Keratinocyte (primary cell): ENCODE data around the gene WNT9B. TPM values are rescaled to one million over a fixed set of nuclear protein-coding genes. Genes with fewer than 3 reads are reported as not detected.

ENCODE experiments used
- DNase-seq: peaks from one replicate; pipeline ENCODE4 v3.0.0-alpha.2; 2011; ENCODE audit warnings: low read depth, missing footprints, low spot score
- FAIRE-seq: peaks from 2 replicates; lab custom pipeline; 2011; peaks lifted over from hg19 to GRCh38; lab: Jason Lieb, UNC
- H2AFZ ChIP-seq: 2 replicates; pipeline ENCODE4 v1.6.0; 2012; ENCODE audit warnings: low read length, control low read depth, inconsistent platforms; ENCODE audit not compliant: control insufficient read depth
- H3K27ac ChIP-seq: 2 replicates; pipeline ENCODE4 v1.5.1; 2011; ENCODE audit warnings: low read length; ENCODE audit not compliant: control insufficient read depth, insufficient read depth
- H3K27me3 ChIP-seq: 3 replicates; pipeline ENCODE4 v1.6.0; 2011; ENCODE audit warnings: low read length; ENCODE audit not compliant: control insufficient read depth, insufficient read depth; ENCODE audit errors: extremely low read depth
- H3K36me3 ChIP-seq, 2 experiments: 2 replicates in 1 of 2; 3 replicates in 1 of 2; pipeline ENCODE4 v1.5.1; 2011; ENCODE audit warnings: low read length in 2 of 2, mild to moderate bottlenecking in 1 of 2; ENCODE audit not compliant: control insufficient read depth in 2 of 2, insufficient read depth in 2 of 2; ENCODE audit errors: extremely low read depth in 1 of 2
- H3K4me1 ChIP-seq: 3 replicates; pipeline ENCODE4 v1.5.1; 2011; ENCODE audit warnings: low read length; ENCODE audit not compliant: control insufficient read depth, insufficient read depth; ENCODE audit errors: extremely low read depth
- H3K4me2 ChIP-seq: 3 replicates; pipeline ENCODE4 v1.6.0; 2011; ENCODE audit warnings: low read depth, low read length; ENCODE audit not compliant: control insufficient read depth, insufficient read depth; ENCODE audit errors: extremely low read depth
- H3K4me3 ChIP-seq, 3 experiments: fragments of 200-600 bp in 1 of 3; sonication (generic) in 1 of 3; 2 replicates in 2 of 3; 3 replicates in 1 of 3; pipeline ENCODE4 v1.5.1; 2011 to 2016; ENCODE audit warnings: low read length in 3 of 3, mild to moderate bottlenecking in 3 of 3, control low read depth in 2 of 3, inconsistent platforms in 1 of 3, low read depth in 1 of 3, mixed read lengths in 1 of 3, mixed run types in 1 of 3, moderate library complexity in 1 of 3; ENCODE audit not compliant: control insufficient read depth in 2 of 3, insufficient read depth in 2 of 3; ENCODE audit errors: extremely low read depth in 1 of 3
- H3K79me2 ChIP-seq: 2 replicates; pipeline ENCODE4 v1.6.0; 2012; ENCODE audit warnings: low read length; ENCODE audit not compliant: control insufficient read depth, insufficient read depth
- H3K9ac ChIP-seq: 3 replicates; pipeline ENCODE4 v1.6.0; 2011; ENCODE audit warnings: low read length; ENCODE audit not compliant: control insufficient read depth, insufficient read depth; ENCODE audit errors: extremely low read depth
- H3K9me1 ChIP-seq: 3 replicates; pipeline ENCODE4 v1.6.0; 2011; ENCODE audit warnings: low read length; ENCODE audit not compliant: control insufficient read depth, insufficient read depth; ENCODE audit errors: extremely low read depth
- H3K9me3 ChIP-seq: 2 replicates; pipeline ENCODE4 v1.5.1; 2012; ENCODE audit warnings: low read depth, low read length; ENCODE audit not compliant: control insufficient read depth
- H4K20me1 ChIP-seq: 3 replicates; pipeline ENCODE4 v1.6.0; 2011; ENCODE audit warnings: low read length; ENCODE audit not compliant: control insufficient read depth, insufficient read depth; ENCODE audit errors: extremely low read depth
- EZH2 ChIP-seq: IDR thresholded peaks from one replicate; pipeline ENCODE4 v1.6.1; 2012; ENCODE audit warnings: inconsistent platforms, mild to moderate bottlenecking, low read length, moderate library complexity
- dilution Hi-C: fragments of 300-500 bp; cut with MboI; formaldehyde crosslinking; loops from one replicate; pipeline ENCODE4 v1.7.0; 2020; ENCODE audit warnings: low sequenced_read_pairs; ENCODE audit not compliant: extremely low pct_ligation_motif_present
- polyA plus RNA-seq, 5 experiments: library from polyadenylated mRNA; depleted of rRNA in 3 of 5; stranded (reverse) in 3 of 5; stranded (forward) in 1 of 5; unstranded in 1 of 5; fragments of >200 nt; gene quantifications; 1 replicate in 1 of 5; 2 replicates in 3 of 5; 3 replicates in 1 of 5; pipeline versions ENCODE4 v1.2.1 to v1.2.3, GENCODE V29; 2011 to 2012; ENCODE audit warnings: missing spikeins in 2 of 5, low read depth in 1 of 5, low replicate concordance in 1 of 5
- TF ChIP-seq, protein P1 (sequence below), 3 experiments: IDR thresholded peaks in 1 of 3; conservative IDR thresholded peaks in 1 of 3; optimal IDR thresholded peaks in 1 of 3; 2 replicates in 2 of 3; 3 replicates in 1 of 3; pipeline versions ENCODE3 to v1.5.1; 2011; ENCODE audit warnings: low read length in 3 of 3, mild to moderate bottlenecking in 3 of 3, moderate library complexity in 2 of 3, control low read depth in 1 of 3, inconsistent platforms in 1 of 3; ENCODE audit not compliant: insufficient read depth in 2 of 3; ENCODE audit errors: extremely low read depth in 1 of 3

WNT9B gene
- polyA plus RNA-seq, 1 donor (not counting 4 experiments of a cell fraction or from before 2014, with no cell fraction given) = not detected

DNA sequence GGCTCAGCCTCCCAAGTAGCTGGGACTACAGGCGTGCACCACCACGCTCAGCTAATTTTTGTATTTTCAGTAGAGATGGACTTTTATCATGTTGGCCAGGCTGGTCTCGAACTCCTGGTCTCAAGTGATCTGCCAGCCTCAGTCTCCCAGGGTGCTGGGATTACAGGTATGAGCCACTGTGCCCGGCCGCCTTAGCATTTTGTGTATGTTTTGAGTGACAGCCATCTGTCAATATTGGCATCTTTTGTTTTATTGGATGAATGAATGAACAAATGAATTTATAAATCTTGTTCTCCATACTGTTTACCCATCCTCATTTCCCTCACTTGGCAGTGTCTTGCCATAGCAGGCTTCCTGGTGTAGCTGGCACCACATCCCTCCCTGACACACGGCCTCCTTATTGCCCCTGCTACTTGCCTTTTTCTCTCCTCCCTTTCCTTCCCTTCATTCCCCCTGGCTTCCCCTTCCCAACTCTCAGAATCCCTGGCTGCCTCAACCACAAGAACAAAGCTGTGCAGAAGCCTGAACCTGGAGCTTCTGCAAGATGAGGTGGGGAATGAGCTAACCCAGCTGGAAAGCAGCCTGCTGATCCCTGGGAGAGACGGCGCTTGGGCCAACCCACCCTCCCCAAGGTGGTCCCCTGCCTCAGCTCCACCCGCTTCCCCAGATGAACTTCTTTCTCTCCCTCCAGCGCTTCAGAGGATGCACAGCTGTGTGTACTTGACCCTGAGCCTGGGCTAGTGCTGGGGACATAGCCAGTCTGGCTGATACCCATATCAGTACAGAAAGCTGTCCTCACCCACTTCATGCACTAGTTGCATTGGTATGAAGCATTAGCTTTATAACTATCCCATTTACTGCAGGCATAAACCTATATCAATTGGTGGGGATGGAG, 34.3 kb downstream of the WNT9B start:
- H3K4me3 ChIP-seq = no peak overlapping the region
- no peak overlapping the region for H2AFZ ChIP-seq
- H3K36me3 ChIP-seq = no peaks in the 10 kb centered on the region
- H4K20me1 ChIP-seq = no peaks in the 10 kb centered on the region
- FAIRE-seq (no peak), DNase-seq (no peak)
- H3K79me2 ChIP-seq = no peaks in the 10 kb centered on the region
- H3K4me1 ChIP-seq = no peaks in the 10 kb centered on the region
- H3K9ac ChIP-seq = no peak overlapping the region
- H3K4me2 ChIP-seq = no peak overlapping the region
- peaks cover 24% of the 10 kb centered on the region for H3K27me3 ChIP-seq
- no peaks in the 10 kb centered on the region for H3K9me3 ChIP-seq
- dilution Hi-C loops = no loop called here
- no peaks in the 10 kb centered on the region for H3K9me1 ChIP-seq
- TF ChIP-seq, protein P1, sequence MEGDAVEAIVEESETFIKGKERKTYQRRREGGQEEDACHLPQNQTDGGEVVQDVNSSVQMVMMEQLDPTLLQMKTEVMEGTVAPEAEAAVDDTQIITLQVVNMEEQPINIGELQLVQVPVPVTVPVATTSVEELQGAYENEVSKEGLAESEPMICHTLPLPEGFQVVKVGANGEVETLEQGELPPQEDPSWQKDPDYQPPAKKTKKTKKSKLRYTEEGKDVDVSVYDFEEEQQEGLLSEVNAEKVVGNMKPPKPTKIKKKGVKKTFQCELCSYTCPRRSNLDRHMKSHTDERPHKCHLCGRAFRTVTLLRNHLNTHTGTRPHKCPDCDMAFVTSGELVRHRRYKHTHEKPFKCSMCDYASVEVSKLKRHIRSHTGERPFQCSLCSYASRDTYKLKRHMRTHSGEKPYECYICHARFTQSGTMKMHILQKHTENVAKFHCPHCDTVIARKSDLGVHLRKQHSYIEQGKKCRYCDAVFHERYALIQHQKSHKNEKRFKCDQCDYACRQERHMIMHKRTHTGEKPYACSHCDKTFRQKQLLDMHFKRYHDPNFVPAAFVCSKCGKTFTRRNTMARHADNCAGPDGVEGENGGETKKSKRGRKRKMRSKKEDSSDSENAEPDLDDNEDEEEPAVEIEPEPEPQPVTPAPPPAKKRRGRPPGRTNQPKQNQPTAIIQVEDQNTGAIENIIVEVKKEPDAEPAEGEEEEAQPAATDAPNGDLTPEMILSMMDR (optimal IDR thresholded peaks at IDR 0.05 in 1 of 3, IDR thresholded peaks at IDR 0.05 in 1 of 3, conservative IDR thresholded peaks at IDR 0.05 in 1 of 3; ENCODE audit: extremely low read depth in 1 of 3, insufficient read depth in 2 of 3, low read length in 3 of 3) = no peak
- TF ChIP-seq EZH2 = no peak
- no peak overlapping the region for H3K27ac ChIP-seq

DNA sequence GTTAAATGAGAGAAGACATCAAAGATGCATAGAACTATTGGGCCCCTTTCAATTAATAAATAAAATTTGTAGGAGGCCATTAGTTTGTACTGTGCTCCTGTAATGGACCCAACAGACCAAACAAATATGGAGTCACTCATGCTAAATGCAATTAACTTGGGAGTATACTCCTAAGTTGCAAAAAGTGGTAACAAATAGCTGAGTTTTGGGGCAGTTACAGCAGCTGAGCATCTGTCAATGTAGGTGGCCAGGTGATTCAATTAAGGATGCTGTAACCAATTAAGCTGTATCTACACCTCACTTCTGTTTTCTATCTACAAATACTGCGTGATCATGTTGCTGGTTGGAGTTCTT, 34.9 kb downstream of the WNT9B start:
- Histone ChIP-seq H3K4me1 (no peaks in the 10 kb centered on the region), H3K36me3 (no peaks in the 10 kb centered on the region), H3K9me1 (no peaks in the 10 kb centered on the region), H3K9ac (no peak overlapping the region), H3K27me3 (peaks cover 24% of the 10 kb centered on the region), H3K4me3 (no peak overlapping the region), H3K79me2 (no peaks in the 10 kb centered on the region), H4K20me1 (no peaks in the 10 kb centered on the region), H3K4me2 (no peak overlapping the region), H3K9me3 (no peaks in the 10 kb centered on the region), H3K27ac (no peak overlapping the region), H2AFZ (no peak overlapping the region)
- FAIRE-seq (no peak), DNase-seq (no peak)
- no peak for TF ChIP-seq EZH2
- TF ChIP-seq, protein P1 (optimal IDR thresholded peaks at IDR 0.05 in 1 of 3, IDR thresholded peaks at IDR 0.05 in 1 of 3, conservative IDR thresholded peaks at IDR 0.05 in 1 of 3; ENCODE audit: extremely low read depth in 1 of 3, insufficient read depth in 2 of 3, low read length in 3 of 3) = no peak
- dilution Hi-C loops = no loop called here
